Epithelial cell of esophagus (primary cell): ENCODE data around the gene GPLD1.
"Not testable (repeated sequence)": the region's sequence is repeated elsewhere in the genome, so short reads cannot be mapped to it uniquely, and the experiment has no call there.

Experiments used
- DNase-seq: peaks from one replicate; pipeline ENCODE4 v3.0.0; 2010; ENCODE audit warnings: low read depth
- H3K4me3 ChIP-seq: 2 replicates; pipeline ENCODE4 v1.5.1; 2011; ENCODE audit warnings: mild to moderate bottlenecking, low read length, control low read depth
- TF ChIP-seq, protein P1 (sequence below): IDR thresholded peaks from 2 replicates; pipeline ENCODE4 v1.5.1; 2011; ENCODE audit warnings: low read depth, mild to moderate bottlenecking, low read length, control low read depth, inconsistent platforms; ENCODE audit not compliant: insufficient read depth; ENCODE audit errors: missing control alignments

GPLD1 gene

DNA sequence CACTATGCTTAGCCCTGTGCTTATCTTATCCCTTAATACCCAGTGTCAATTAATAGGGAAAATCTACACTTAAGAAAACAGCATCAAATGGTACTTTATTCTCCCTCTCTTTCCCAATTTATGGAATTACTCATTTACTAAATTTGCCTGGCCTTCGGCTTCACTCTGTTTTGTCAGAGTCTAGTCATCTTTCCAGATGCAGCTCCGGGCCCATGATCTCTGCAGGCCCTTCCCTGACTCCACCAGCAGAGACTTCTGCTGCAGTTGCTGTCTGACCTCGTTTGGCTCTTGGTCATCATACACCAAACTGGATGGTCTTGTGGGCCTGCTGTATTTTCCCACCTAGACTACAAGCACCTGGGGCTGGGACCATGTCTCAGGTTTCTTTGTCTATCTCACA is 59.3 kb downstream of the GPLD1 start:
- peak; percentile 11 for DNase-seq
- TF ChIP-seq, protein P1, sequence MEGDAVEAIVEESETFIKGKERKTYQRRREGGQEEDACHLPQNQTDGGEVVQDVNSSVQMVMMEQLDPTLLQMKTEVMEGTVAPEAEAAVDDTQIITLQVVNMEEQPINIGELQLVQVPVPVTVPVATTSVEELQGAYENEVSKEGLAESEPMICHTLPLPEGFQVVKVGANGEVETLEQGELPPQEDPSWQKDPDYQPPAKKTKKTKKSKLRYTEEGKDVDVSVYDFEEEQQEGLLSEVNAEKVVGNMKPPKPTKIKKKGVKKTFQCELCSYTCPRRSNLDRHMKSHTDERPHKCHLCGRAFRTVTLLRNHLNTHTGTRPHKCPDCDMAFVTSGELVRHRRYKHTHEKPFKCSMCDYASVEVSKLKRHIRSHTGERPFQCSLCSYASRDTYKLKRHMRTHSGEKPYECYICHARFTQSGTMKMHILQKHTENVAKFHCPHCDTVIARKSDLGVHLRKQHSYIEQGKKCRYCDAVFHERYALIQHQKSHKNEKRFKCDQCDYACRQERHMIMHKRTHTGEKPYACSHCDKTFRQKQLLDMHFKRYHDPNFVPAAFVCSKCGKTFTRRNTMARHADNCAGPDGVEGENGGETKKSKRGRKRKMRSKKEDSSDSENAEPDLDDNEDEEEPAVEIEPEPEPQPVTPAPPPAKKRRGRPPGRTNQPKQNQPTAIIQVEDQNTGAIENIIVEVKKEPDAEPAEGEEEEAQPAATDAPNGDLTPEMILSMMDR, result no peak
- H3K4me3 ChIP-seq, result no peak overlapping the region

DNA sequence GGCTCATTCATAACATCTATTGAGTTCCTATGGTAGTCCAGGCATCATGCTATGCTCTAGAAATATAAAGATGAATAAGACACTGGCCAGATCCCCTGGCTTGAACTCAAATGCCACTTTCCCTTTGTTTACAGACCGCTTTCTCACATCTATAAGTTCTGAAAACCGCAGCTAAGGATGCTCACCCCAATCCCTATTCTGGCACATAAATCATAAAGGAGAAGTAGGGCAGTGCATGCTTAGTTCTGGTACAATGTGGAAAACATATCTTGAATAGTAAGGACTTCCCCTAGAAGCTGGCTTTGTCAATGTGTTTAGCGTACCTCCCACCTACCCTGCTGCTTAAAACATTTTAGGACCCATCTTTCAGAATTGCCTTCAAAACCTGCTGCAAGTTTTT is 60.2 kb downstream of the GPLD1 start:
- TF ChIP-seq, protein P1, result no peak
- DNase-seq, result no peak
- no peak overlapping the region for H3K4me3 ChIP-seq

DNA sequence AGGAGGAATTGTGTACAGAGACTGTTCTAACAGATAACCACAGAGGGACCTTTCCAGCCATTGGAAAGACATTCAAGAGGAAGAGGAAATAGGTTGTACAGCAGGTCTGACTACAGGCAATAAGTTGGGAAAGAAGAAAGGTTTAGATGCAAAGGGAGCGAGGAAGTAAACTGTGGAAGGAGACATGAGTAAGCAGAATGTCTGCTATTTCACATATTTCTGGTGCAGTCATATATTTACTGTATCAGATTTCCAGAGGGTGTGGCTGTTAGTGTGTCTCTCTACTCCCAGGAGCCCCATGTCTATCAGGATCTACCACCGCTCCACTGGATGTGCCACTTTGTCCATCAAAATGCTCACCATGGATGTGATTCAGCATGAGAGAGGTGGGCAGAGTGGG is 60.8 kb downstream of the GPLD1 start:
- no peak overlapping the region for H3K4me3 ChIP-seq
- DNase-seq, result peak; percentile 81
- TF ChIP-seq, protein P1, result no peak

DNA sequence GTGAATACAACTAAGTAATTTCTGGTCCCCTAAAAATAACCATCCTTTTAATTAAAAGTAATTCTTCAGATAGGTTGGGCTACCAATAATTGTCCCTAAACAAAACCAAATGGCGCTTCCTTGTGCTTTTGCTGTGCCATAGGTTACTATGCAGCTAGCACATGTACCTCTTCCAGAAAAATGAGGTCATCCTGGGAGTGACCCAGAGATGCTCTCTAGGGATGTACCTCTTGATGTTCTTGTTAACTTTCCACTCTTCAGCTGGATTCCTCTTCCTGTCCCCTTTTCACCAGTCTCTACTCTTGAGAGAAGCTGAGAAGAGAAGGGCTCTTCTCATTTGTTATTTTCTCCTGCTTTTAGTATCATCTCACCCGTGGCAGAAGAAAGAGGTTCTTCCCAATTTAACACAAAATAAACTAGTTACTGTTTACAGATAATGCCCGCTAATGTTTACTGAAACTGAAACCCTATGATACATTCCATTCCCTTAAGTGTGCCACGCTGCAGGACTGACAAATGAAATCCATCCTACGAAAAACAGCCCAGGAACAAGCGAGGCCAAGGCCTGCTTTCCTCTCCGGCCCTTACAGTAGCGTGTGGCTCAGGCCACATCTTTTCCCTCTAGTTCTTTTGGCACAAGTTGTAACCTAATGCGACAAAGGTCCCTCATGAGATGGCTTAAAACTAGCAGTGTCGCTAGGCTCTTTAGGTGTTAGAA is 62.5 kb downstream of the GPLD1 start:
- no peak overlapping the region for H3K4me3 ChIP-seq
- DNase-seq, result no peak
- TF ChIP-seq, protein P1, result no peak

DNA sequence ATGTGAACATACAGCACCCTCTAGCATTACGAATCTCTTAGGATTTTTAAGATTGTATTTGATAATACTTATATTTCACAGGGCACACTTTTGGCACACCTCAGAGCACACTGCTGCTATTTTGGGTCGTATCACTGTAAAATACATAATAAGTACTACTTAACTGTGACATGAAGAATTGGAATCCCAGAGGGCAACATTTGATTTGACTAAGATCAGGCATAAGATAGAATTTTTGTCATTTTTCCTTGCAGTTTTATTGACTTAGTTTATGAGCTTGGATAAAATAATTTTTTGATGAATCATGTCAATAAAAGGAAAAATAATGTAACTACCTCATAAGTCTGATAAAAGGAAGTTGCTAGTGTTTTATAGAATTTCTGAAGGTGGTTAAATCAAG is 64.3 kb downstream of the GPLD1 start:
- TF ChIP-seq, protein P1, result no peak
- DNase-seq, result no peak

DNA sequence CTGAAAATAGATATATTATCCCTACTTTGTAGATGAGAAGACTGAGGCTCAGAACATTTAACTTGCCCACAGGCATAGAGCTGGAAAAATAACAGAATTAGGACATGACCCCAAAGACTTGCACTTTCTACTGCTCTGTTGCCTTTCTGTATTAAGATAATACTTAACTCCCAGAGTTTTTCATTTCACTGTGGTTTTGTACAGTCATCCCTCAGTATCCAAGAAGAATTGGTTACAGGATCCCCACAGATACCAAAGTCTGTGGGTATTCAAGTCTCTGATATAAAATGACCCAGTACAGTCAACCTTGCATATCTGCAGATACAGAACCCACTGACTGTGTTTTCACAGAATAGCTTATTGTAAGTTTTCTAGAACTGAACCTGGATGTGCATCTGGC is 69.9 kb downstream of the GPLD1 start:
- no peak overlapping the region for H3K4me3 ChIP-seq
- TF ChIP-seq, protein P1, result no peak
- no peak for DNase-seq

More for the DNA sequence above, 64.3 kb downstream of the GPLD1 start:
- H3K4me3 ChIP-seq, result no peak overlapping the region

DNA sequence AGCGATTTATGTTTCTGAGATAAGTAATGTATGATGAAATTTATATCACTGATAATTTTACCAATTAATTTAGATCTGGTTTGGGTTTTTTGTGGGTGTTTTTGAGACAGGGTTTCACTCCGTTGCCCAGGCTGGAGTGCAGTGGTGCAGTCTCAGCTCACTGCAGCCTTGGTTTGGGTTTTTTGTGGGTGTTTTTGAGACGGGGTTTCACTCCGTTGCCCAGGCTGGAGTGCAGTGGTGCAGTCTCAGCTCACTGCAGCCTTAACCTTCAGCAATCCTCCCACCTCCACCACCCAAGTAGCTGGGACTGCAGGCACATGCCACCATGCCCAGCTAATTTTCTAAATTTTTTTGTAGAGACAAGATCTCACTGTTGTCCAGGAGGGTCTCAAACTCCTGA is 73.6 kb downstream of the GPLD1 start:
- TF ChIP-seq, protein P1, result no peak
- no peak for DNase-seq
- no peak overlapping the region for H3K4me3 ChIP-seq

DNA sequence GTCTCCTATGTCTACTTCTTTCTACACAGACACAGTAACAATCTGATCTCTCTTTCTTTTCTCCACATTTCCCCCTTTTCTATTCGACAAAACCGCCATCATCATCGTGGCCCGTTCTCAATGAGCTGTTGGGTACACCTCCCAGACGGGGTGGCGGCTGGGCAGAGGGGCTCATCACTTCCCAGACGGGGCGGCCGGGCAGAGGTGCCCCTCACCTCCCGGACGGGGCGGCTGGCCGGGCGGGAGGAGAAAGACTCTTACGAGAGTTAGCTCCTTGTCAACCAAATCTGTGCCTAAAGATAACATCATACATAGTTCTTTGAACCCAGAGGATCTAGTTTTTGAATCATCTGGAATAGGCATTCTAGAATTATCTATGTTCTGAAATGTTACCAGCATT is 74.8 kb downstream of the GPLD1 start:
- not testable (repeated sequence) for H3K4me3 ChIP-seq, DNase-seq
